ENCODE measurements around the gene SYTL3. TPM values are rescaled to one million over a fixed set of nuclear protein-coding genes. Genes with fewer than 3 reads are reported as not detected.
"Not testable (repeated sequence)": the region's sequence is repeated elsewhere in the genome, so short reads cannot be mapped to it uniquely, and the experiment has no call there.

The SYTL3 gene
- total and polyA plus RNA-seq, 10 donors: 5.9 to 48.3 (median 17.9) TPM

DNA sequence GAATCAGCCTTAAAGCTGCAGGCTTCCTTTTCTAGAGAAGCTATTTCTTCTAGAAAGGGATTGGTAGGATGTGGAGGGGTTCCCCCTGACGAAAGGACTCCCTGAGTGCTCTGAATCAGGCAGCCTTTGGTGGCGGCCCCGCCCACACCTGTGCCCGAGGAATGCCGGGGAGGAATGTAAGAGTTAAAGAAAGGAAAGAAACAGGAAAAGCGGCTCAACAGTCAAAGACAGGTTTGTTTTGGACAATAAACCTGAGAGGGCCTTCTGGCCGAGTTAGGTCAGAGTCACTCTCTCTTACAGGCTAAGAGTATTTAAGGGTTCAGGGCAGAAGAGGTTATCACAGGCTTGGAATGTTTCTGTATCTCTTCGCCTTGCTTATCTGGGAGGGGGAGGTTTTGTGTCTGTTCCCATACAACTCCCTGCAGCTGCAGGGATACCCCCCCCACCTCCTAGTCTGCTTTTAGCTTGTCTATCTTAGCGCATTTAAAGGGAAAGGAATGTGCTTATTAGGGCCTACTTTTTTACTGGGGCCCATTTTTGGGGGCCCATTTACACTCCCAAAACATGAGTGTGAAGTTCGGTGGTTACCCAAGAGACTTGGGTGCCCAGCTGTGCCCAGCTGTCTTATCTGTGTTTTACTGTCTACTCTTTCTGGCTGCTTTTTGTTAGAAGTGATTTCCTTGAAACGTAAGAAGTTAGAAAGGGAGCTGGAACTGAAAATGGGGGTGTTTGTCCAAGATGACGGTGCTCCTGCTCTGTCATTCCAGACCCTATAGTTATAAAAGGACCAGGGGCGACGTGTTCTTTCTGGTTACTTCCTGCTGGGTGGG, 38.1 kb upstream of the SYTL3 start:
- Histone ChIP-seq H3K4me3 (no peak overlapping the region), H3K9me3 (peaks cover 0 to 15% (median 7%) of the 10 kb centered on the region in 8 donors), H3K4me1 (no peaks in the 10 kb centered on the region), H3K27ac (peak overlapping the region in 4 of 8 donors; percentile 3 to 28 (median 12)), H3K36me3 (peaks cover 0 to 96% (median 52%) of the 10 kb centered on the region in 6 donors), H3K27me3 (replicated peaks in 1 of 7) (no peaks in the 10 kb centered on the region)
- 78 to 89% (median 87%) methylated on average over 14 of the region's 14 CpGs for WGBS, 5 donors
- DNase-seq: no peak
- intact Hi-C loops (cut with DNase I; ENCODE audit: low total_unique reads): no loop called here
- no peak for TF ChIP-seq POLR2AphosphoS5 (IDR thresholded peaks at IDR 0.05)

DNA sequence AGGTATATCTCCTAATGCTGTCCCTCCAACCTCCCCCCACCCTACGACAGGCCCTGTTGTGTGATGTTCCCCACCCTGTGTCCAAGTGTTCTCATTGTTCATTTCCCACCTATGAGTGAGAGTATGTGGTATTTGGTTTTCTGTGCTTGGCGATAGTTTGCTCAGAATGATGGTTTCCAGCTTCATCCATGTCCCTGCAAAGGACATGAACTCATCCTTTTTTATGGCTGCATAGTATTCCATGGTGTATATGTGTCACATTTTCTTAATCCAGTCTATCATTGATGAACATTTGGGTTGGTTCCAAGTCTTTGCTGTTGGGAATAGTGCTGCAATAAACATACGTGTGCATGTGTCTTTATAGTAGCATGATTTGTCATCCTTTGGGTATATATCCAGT, 35.2 kb upstream of the SYTL3 start:
- H3K4me1 ChIP-seq; H3K27me3 ChIP-seq (replicated peaks in 1 of 7); DNase-seq; intact Hi-C loops (cut with DNase I; ENCODE audit: low total_unique reads); H3K27ac ChIP-seq; H3K4me3 ChIP-seq: not testable (repeated sequence)
- Histone ChIP-seq H3K36me3 (peaks cover 0 to 85% (median 30%) of the 10 kb centered on the region in 6 donors), H3K9me3 (peaks cover 0 to 15% (median 7%) of the 10 kb centered on the region in 8 donors)
- WGBS, 5 donors: 95 to 98% (median 97%) methylated on average over 3 of the region's 3 CpGs

DNA sequence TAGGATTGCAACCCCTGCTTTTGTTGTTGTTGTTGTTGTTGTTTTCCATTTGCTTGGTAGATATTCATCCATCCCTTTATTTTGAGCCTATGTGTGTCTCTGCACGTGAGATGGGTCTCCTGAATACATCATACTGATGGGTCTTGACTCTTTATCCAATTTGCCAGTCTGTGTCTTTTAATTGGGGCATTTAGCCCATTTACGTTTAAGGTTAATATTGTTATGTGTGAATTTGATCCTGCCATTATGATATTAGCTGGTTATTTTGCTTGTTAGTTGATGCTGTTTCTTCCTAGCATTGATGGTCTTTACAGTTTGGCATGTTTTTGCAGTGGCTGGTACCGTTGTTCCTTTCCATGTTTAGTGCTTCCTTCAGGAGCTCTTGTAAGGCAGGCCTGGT, 31.6 kb upstream of the SYTL3 start:
- peaks cover 0 to 15% (median 7%) of the 10 kb centered on the region in 8 donors for H3K9me3 ChIP-seq
- intact Hi-C loops (cut with DNase I; ENCODE audit: low total_unique reads); H3K27me3 ChIP-seq (replicated peaks in 1 of 7); H3K27ac ChIP-seq; DNase-seq; H3K4me1 ChIP-seq; H3K4me3 ChIP-seq: not testable (repeated sequence)
- H3K36me3 ChIP-seq: peaks cover 0 to 85% (median 26%) of the 10 kb centered on the region in 6 donors
- 93 to 100% (median 97%) methylated on average over 3 of the region's 3 CpGs for WGBS, 5 donors

DNA sequence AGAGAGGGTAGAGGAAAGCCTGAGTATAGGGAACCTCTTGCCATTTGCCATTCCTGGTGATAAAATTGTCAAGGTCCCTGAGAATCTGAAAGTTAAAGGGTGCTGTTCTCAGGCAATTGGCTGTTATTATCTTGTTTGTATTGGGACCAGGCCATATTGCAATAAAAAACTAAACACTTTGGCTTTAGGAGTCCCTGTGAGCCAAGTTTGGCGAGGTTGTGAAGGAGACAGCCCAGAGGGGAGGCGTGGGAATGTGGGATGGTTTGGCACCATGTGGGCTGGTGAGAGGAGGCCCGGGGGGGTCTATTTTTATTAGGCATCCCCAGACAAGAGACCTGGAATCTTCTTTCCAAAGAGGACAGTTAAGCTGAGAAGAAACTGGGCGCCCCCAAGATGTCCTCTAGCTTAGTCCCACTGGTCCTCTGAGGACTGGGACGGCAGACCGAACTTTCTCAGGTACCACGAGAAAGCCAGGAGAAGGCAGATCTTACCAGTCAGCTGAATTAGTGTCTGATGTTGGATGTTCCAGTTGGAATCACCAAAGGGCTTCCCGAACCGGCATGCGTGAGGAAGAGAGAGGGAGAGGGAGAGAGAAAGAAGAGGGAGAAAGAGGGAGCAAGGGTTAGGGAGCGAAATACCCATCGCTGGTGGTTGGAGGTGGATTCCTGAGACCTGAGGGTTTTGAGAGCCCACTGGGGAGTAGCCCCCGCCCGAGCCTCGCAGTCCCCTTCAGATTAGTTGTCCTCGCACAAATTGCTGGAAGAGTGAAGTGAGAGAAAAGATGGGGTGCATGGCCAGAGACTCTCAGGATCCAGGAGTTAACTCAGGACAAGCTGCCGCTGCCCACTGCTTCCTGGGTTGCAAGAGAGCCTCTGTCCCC, 29.7 kb upstream of the SYTL3 start:
- 95 to 96% (median 96%) methylated on average over 17 of the region's 17 CpGs for WGBS, 5 donors
- H3K36me3 ChIP-seq: peaks cover 0 to 85% (median 28%) of the 10 kb centered on the region in 6 donors
- DNase-seq: no peak
- intact Hi-C loops (cut with DNase I; ENCODE audit: low total_unique reads): no loop called here
- H3K27me3 ChIP-seq (replicated peaks in 1 of 7): no peaks in the 10 kb centered on the region
- H3K27ac ChIP-seq: no peak overlapping the region
- H3K4me3 ChIP-seq: no peak overlapping the region
- H3K4me1 ChIP-seq: peaks cover 0 to 7% (median 1%) of the 10 kb centered on the region in 6 donors
- H3K9me3 ChIP-seq: peaks cover 0 to 7% (median 7%) of the 10 kb centered on the region in 8 donors
- TF ChIP-seq POLR2AphosphoS5 (IDR thresholded peaks at IDR 0.05): no peak

DNA sequence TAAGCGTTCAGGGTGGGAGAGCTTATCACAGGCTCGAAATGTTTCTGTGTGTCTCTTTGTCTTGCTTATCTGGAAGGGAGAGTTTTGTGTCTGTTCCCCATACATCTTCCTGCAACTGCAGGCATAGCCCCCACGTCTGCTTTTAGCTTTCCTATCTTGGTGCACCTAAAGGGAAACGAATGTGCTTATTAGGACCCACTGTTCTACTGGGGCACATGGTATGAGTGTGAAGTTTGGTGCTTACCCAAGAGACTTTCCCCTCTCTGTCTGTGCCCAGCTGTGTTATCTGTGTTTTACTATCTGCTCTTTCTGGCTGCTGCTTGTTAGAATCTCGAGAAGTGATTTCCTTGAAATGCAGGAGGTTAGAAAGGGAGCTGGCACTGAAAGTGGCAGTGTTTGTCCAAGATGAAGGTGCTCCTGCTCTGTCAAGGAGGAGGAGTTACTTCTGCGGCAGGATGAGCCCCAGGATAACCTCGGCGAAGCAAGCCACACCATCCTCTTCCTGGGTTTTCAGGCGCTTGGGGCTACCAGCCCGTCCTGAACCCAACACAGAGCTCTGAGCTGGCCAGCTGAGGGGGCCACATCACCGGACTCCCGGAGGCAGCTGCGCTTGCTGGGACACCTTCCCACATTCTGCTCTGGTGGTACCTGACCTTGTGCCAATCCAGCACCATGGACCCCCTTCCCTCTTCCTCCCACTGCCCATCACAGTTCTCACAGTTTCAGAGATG, 28.7 kb upstream of the SYTL3 start:
- no peaks in the 10 kb centered on the region for H3K9me3 ChIP-seq
- no peaks in the 10 kb centered on the region for H3K27me3 ChIP-seq (replicated peaks in 1 of 7)
- TF ChIP-seq POLR2AphosphoS5 (IDR thresholded peaks at IDR 0.05): no peak
- TF ChIP-seq, protein P1, sequence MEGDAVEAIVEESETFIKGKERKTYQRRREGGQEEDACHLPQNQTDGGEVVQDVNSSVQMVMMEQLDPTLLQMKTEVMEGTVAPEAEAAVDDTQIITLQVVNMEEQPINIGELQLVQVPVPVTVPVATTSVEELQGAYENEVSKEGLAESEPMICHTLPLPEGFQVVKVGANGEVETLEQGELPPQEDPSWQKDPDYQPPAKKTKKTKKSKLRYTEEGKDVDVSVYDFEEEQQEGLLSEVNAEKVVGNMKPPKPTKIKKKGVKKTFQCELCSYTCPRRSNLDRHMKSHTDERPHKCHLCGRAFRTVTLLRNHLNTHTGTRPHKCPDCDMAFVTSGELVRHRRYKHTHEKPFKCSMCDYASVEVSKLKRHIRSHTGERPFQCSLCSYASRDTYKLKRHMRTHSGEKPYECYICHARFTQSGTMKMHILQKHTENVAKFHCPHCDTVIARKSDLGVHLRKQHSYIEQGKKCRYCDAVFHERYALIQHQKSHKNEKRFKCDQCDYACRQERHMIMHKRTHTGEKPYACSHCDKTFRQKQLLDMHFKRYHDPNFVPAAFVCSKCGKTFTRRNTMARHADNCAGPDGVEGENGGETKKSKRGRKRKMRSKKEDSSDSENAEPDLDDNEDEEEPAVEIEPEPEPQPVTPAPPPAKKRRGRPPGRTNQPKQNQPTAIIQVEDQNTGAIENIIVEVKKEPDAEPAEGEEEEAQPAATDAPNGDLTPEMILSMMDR (IDR thresholded peaks at IDR 0.05 in 8 of 11, conservative IDR thresholded peaks at IDR 0.05 in 3 of 11): no peak
- TF ChIP-seq POLR2A (IDR thresholded peaks at IDR 0.05): no peak
- H3K4me1 ChIP-seq: peaks cover 0 to 7% (median 1%) of the 10 kb centered on the region in 6 donors
- no peak for DNase-seq
- H3K4me3 ChIP-seq: no peak overlapping the region
- peaks cover 0 to 86% (median 38%) of the 10 kb centered on the region in 6 donors for H3K36me3 ChIP-seq
- H3K27ac ChIP-seq: no peak overlapping the region
- WGBS, 5 donors: 89 to 93% (median 90%) methylated on average over 12 to 13 of the region's 13 CpGs
- intact Hi-C loops (cut with DNase I; ENCODE audit: low total_unique reads): no loop called here

All from spleen (tissue), 11 donors.